ENCODE results near the gene ZNF581.

ZNF581 gene

GRCh38 chr19:55684946-55685681 lies 41.7 kb downstream of the ZNF581 start:
- no peak for DNase-seq

DNA sequence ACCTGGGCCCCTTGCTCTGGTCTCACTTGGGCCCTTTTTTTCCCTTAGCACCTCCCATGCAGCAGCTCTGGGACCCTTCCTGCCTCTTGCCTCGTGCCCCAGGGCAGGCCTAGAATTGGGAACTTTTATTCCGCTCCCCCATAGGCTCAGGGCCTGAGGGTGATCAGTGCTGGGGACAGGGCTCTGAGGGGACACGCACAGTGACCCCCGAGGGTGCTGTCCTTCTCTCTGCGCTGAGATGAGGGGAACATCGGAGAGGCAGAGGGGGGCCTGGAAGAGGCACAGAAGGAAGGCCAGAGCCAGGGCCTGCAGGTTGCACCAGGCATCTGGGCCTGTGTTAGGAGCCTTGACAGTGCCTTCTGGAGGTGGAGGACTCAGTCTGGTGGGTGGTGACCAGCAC lies 42.3 kb downstream of the ZNF581 start:
- no peak for DNase-seq

GRCh38 chr19:55686311-55687050 lies 43.0 kb downstream of the ZNF581 start:
- DNase-seq = no peak

DNA sequence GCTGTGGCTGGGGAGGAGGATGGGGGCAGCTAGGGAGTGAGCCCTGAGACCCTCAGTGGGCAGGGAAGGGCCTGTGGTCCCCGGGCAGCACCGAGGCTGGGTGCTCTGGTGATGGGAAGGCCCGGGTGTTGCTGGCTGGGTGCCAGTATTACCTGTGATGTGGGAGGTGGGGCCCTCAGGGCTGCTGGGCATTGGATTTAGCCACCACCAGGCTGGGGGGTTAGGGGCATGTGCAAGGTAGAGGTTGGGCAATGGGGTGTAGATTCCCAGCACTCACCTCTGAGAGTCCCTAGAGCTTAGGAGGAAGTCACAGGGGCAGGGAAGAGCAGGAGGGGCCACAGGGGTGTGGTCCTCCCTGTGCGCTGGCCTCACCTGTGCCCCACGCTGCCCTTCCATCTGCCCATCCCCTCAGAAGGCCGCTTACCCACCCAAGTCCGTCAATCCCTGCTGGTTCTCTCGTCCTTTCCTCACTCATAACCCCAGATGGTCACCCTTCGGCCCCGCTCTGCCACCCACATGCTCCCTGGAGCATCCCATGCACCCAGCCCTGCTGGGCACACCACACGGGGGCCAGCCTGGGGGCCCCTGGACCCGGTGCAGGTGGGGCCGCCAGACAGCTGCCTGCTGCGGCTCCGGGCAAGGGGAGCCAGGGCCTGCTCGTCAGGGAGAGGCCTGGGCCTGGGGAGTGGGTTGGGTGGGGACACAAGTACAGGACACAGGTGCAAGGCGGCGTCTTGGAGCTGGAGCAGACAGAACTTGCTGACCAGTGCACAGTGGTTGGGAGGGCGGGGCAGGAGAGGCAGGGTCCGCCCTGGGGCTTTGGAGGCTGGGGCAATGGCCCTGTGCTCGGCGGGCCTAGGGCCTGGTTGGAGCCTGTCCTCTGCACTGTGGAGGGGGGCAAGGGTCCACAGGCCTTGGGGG lies 44.1 kb downstream of the ZNF581 start:
- DNase-seq = no peak

GRCh38 chr19:55688422-55689218 lies 45.2 kb downstream of the ZNF581 start:
- DNase-seq = no peak

- no peak for DNase-seq
Observed at GRCh38 chr19:55689411-55690108, 46.1 kb downstream of the ZNF581 start.

GRCh38 chr19:55690109-55690768 lies 46.8 kb downstream of the ZNF581 start:
- no peak for DNase-seq

- no peak for DNase-seq
Observed at GRCh38 chr19:55690769-55691545, 47.5 kb downstream of the ZNF581 start.

GRCh38 chr19:55691561-55692481 lies 48.4 kb downstream of the ZNF581 start:
- DNase-seq = no peak

GRCh38 chr19:55692681-55693081 lies 49.2 kb downstream of the ZNF581 start:
- DNase-seq = no peak

DNA sequence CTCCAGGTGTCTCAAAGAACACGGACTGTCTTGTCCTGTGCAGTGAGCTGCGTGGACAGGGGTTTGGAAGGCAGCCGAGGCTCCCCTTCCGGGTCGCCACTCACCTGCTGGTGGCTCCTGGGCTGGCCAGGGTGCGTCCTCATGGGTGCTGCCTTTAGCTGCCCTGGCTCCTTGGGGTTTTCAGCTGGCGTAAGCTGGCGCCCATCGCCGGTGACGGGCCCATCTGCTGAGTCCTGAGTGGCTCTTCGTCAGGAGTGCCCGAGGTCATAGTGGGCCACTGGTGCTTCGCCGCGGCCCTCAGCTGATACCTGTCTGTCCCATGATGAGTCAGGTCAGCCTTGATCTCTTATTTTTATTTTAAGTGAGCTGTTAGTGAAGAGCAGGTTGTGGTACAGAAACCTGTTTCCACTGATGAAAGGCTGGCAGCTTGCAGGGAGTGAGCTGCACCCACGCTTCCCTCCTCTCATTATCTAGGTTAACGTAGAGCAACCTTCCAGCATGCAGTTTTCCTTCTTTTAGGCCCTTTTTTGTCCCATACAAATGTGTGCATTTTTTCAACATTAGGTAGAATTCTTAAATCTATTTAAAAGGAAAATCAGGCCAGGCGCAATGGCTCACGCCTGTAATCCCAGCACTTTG lies 50.0 kb downstream of the ZNF581 start:
- DNase-seq = no peak

DNA sequence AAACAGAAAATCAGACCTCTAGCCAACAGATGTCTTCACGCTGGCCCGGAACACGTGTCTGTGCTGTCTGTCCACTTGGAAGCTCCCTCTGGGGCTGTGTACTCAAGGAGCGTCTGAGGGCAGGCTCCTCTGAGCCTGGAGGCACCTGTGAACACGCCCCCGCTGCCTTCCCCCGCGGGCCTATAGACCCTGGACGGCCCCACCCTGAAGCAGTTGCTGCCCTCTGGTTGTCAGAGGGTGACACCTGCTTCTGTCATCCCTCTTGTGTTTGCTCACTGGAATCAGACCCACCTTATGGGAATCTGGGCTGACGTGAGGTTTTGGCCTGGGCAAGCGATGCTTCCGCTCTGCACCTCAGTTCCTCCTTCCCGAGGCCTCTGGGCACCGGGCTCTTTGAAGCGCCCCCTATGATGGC lies 50.8 kb downstream of the ZNF581 start:
- DNase-seq = no peak

GRCh38 chr19:55694656-55695491 lies 51.4 kb downstream of the ZNF581 start:
- no peak for DNase-seq
